ENCODE measurements around the gene MIEF2. TPM values are rescaled to one million over a fixed set of nuclear protein-coding genes. Genes with fewer than 3 reads are reported as not detected.

Gene MIEF2
- total and polyA plus RNA-seq, 7 donors, result 8.1 to 28.4 (median 18.4) TPM

DNA sequence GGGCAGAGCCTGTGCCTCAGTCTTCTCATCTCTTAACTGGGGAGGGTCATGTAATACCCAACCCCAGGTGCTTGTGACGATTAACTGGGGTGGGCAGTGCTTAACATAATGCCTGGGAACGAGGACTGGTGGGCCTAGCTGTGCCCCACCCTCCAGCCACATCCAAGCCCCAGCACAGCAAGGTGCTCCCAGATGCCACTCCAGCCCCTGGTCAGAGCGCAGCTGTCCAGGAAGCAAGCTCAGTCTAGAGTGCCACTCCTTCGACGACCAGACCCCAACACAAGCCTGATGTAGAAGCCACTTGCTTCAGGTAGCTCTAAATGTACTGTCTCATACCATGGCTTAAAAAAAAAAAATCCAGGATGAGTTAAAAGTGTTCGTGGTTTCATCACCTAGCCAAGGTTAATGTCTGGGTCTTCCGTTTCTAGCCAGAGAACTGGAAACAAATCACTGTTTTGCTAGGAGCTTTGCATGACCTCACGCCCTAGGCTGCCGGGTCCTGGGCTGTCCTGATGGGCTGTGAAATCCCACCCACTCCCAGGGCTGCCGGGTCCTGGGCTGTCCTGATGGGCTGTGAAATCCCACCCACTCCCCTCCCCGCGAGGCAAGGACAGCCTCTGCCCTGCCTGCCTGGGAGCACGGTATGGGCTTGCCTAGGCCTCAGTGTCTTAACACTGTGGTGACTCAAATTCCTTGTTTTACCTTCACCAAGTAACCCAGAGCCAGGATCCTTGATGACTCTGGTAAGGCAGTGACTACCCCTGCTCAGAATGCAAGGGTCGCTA is 7.7 kb downstream of the MIEF2 start:
- peaks cover 19% of the 10 kb centered on the region for H3K4me1 ChIP-seq
- peaks cover 6 to 38% of the 10 kb centered on the region in 2 donors for H3K36me3 ChIP-seq (ENCODE audit: insufficient read depth in 1 of 2, low read depth in 1 of 2)
- 44 to 50% (median 50%) methylated on average over 14 of the region's 14 CpGs for WGBS, 3 donors
- DNase-seq (no peak), ATAC-seq (peak; percentile 34 to 63 (median 48))
- H3K4me3 ChIP-seq, result no peak overlapping the region
- TF ChIP-seq, protein P1, sequence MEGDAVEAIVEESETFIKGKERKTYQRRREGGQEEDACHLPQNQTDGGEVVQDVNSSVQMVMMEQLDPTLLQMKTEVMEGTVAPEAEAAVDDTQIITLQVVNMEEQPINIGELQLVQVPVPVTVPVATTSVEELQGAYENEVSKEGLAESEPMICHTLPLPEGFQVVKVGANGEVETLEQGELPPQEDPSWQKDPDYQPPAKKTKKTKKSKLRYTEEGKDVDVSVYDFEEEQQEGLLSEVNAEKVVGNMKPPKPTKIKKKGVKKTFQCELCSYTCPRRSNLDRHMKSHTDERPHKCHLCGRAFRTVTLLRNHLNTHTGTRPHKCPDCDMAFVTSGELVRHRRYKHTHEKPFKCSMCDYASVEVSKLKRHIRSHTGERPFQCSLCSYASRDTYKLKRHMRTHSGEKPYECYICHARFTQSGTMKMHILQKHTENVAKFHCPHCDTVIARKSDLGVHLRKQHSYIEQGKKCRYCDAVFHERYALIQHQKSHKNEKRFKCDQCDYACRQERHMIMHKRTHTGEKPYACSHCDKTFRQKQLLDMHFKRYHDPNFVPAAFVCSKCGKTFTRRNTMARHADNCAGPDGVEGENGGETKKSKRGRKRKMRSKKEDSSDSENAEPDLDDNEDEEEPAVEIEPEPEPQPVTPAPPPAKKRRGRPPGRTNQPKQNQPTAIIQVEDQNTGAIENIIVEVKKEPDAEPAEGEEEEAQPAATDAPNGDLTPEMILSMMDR (IDR thresholded peaks at IDR 0.05), result no peak
- H3K27me3 ChIP-seq (ENCODE audit: insufficient read depth in 3 of 3, low read length in 2 of 3), result no peaks in the 10 kb centered on the region
- no peaks in the 10 kb centered on the region for H3K9me3 ChIP-seq
- intact Hi-C loops (cut with DNase I), result loop anchor here in 1 of 2 donors (5.0 kb wide), 1 partner anchor 1211 kb away; no protein-coding TSS in a partner anchor
- H3K27ac ChIP-seq, result peak overlapping the region; percentile 36

DNA sequence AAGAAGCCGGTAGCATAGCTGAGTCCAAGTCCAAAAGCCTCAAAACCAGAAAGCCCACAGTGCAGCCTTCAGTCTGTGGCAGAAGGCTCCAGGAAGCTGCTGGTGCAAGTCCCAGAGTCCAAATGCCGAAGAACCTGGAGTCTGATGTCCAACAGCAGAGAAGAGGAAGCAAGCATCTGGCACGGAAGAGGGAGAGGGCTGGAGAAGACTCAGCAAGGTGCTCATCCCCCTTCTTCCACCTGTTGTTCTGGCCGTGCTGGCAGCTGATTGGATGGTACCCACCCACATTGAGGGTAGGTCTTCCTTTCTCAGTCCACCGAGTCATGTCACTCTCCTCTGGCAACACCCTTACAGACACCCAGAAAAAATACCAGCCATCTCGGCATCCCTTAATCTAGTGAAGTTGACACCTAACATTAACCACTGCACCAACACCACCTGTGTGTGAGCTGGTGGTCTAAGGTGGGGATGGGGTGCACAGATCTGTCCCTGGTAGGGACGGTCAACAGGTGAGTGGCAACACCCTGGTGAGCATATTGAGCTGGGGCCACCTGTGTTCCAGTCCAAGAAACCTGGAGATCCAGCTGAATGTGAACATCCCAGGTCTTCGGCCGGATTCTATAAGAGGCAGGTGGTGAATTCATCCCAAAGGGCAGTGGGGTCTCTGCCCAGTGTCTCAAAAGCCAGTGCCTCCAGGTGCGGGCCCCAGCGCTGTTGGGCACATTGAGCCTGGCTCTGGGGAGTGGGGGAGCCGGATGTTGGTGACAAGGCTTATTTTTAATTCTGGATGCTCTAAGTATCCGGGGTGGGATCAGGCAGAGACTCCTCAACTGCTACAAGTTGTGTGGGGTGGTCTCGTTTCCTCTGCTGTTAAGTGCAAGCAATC is 9.8 kb downstream of the MIEF2 start:
- ATAC-seq, result peak in 1 of 4 donors; percentile 5
- Histone ChIP-seq H3K4me3 (no peak overlapping the region), H3K4me1 (peaks cover 6% of the 10 kb centered on the region), H3K27me3 (ENCODE audit: insufficient read depth in 3 of 3, low read length in 2 of 3) (no peaks in the 10 kb centered on the region), H3K36me3 (ENCODE audit: insufficient read depth in 1 of 2, low read depth in 1 of 2) (peaks cover under 1 to 33% of the 10 kb centered on the region in 2 donors), H3K27ac (no peak overlapping the region), H3K9me3 (no peaks in the 10 kb centered on the region)
- intact Hi-C loops (cut with DNase I), result no loop called here
- TF ChIP-seq, protein P1 (IDR thresholded peaks at IDR 0.05), result no peak
- no peak for DNase-seq
- 65 to 83% (median 70%) methylated on average over 14 of the region's 14 CpGs for WGBS, 3 donors

DNA sequence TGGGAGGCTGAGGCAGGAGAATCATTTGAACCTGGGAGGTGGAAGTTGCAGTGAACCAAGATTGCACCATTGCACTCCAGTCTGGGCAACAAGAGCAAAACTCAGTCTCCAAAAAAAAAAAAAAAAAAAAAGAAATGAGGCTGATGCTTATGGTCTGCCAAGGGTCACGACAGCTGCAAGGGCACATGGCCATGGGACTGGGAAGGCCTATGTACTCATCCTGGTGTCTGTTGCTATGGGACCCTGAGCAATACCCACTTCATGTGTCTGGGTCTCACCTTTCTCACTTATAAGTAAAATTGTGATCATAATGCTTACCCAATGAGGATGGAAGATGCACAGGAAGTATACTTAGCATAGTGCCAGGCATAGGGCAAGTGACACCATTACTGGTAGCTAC is 16.6 kb downstream of the MIEF2 start:
- H3K36me3 ChIP-seq (ENCODE audit: insufficient read depth in 1 of 2, low read depth in 1 of 2), result peaks cover 5 to 80% of the 10 kb centered on the region in 2 donors
- H3K4me3 ChIP-seq, result no peak overlapping the region
- TF ChIP-seq, protein P1 (IDR thresholded peaks at IDR 0.05), result no peak
- no peak for DNase-seq
- no peak overlapping the region for H3K27ac ChIP-seq
- H3K4me1 ChIP-seq, result no peaks in the 10 kb centered on the region
- H3K27me3 ChIP-seq (ENCODE audit: insufficient read depth in 3 of 3, low read length in 2 of 3), result no peaks in the 10 kb centered on the region
- ATAC-seq, result peak in 1 of 4 donors; percentile 34
- no peaks in the 10 kb centered on the region for H3K9me3 ChIP-seq
- 24 to 53% (median 27%) methylated on average over 1 of the region's 1 CpG for WGBS, 3 donors
- intact Hi-C loops (cut with DNase I), result no loop called here

DNA sequence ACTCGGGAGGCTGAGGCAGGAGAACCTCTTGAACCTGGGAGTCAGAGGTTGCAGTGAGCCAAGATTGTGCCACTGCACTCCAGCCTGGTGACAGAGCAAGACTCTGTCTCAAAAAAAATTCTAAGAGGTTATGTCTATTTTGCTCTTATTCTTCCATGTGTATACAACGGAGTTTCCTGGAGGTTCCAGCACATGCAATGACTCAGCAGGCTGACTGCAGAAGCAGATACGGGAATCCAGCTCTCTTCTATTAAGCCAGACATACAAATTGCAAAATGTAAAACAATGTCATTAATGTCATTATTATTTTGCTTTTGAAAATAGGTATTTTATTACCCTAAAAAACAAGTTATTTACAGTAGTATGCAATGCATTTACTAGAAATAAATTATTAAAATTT is 18.4 kb downstream of the MIEF2 start:
- WGBS, 3 donors, result 80 to 89% (median 86%) methylated on average over 3 of the region's 3 CpGs
- ATAC-seq (no peak), DNase-seq (no peak)
- TF ChIP-seq, protein P1 (IDR thresholded peaks at IDR 0.05), result no peak
- Histone ChIP-seq H3K36me3 (ENCODE audit: insufficient read depth in 1 of 2, low read depth in 1 of 2) (peaks cover 5 to 93% of the 10 kb centered on the region in 2 donors), H3K9me3 (no peaks in the 10 kb centered on the region), H3K27me3 (ENCODE audit: insufficient read depth in 3 of 3, low read length in 2 of 3) (no peaks in the 10 kb centered on the region), H3K4me3 (no peak overlapping the region), H3K4me1 (no peaks in the 10 kb centered on the region), H3K27ac (no peak overlapping the region)
- intact Hi-C loops (cut with DNase I), result no loop called here
